Chondrocyte (in vitro differentiated cells): ENCODE results near the gene TCF25. TPM values are rescaled to one million over a fixed set of nuclear protein-coding genes. Genes with fewer than 3 reads are reported as not detected.

ENCODE experiments used
- DNase-seq: peaks from one replicate; pipeline ENCODE4 v3.0.0; 2021; ENCODE audit warnings: mixed read lengths, low spot score
- H3K27ac Mint-ChIP-seq: one replicate; pipeline ENCODE4 v1.8.0; 2021; ENCODE audit warnings: mild to moderate bottlenecking, moderate library complexity, mixed read lengths; ENCODE audit not compliant: unreplicated experiment
- H3K27me3 Mint-ChIP-seq: 2 replicates; pipeline ENCODE4 v1.8.0; 2021; ENCODE audit warnings: low read depth, mixed read lengths
- H3K36me3 Mint-ChIP-seq: 2 replicates; pipeline ENCODE4 v1.8.0; 2021; ENCODE audit warnings: low read depth, mixed read lengths
- H3K4me1 Mint-ChIP-seq: 2 replicates; pipeline ENCODE4 v1.8.0; 2021; ENCODE audit warnings: low read depth, mild to moderate bottlenecking, mixed read lengths
- H3K4me3 Mint-ChIP-seq: one replicate; pipeline ENCODE4 v1.8.0; 2021; ENCODE audit warnings: mild to moderate bottlenecking, moderate library complexity, mixed read lengths; ENCODE audit not compliant: unreplicated experiment
- H3K9me3 Mint-ChIP-seq: 2 replicates; pipeline ENCODE4 v1.8.0; 2021; ENCODE audit warnings: low read depth, mixed read lengths
- total RNA-seq: library from RNA; stranded (reverse); gene quantifications from 3 replicates; pipeline ENCODE4 v1.2.1, GENCODE V29; 2021
- TF ChIP-seq, protein P1 (sequence below): fragments of 200-600 bp; sonication (generic); IDR thresholded peaks from 2 replicates; pipeline ENCODE4 v1.5.0; 2021; ENCODE audit warnings: antibody characterized with exemption, mild to moderate bottlenecking, moderate library complexity

TCF25 gene
- total RNA-seq, 1 donor from 2014 or later: 200 TPM

DNA sequence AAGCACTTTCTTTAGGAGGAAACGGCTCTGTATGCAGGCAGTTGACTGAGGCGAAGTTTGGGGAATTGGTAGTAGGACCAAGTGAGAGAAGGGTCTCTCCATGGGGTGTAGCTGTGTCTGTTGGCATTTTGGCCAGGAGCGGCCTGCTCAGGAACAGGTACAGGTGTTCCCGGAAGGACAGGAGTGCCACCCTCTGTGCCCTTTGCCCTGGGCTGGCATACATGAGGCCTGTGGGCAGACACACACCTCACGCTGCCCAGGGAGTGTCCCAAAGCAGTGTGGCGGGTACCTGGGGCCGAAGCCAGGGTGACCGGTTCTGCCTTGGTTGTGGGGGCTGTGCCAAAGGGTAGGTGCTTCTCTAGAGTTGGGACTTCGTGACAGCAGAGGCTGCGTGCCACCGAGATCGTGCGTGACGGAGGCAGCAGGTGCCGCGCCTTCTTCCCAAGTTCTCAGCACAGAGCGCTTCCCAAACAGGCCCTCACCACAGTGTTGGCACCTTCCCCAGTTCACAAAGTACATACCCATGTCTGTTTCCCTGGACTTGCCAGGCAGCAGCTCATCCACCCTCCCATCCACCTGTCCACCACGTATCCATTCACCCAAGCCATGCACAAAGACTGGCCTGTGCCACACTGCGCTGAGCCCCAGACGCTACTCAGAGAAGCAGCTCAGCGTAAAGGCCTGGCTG is 19.9 kb upstream of the TCF25 start:
- Mint-ChIP-seq H3K27me3 (no peaks in the 10 kb centered on the region), H3K4me3 (no peak overlapping the region), H3K36me3 (no peaks in the 10 kb centered on the region), H3K9me3 (no peaks in the 10 kb centered on the region), H3K27ac (no peak overlapping the region), H3K4me1 (no peaks in the 10 kb centered on the region)
- TF ChIP-seq, protein P1, sequence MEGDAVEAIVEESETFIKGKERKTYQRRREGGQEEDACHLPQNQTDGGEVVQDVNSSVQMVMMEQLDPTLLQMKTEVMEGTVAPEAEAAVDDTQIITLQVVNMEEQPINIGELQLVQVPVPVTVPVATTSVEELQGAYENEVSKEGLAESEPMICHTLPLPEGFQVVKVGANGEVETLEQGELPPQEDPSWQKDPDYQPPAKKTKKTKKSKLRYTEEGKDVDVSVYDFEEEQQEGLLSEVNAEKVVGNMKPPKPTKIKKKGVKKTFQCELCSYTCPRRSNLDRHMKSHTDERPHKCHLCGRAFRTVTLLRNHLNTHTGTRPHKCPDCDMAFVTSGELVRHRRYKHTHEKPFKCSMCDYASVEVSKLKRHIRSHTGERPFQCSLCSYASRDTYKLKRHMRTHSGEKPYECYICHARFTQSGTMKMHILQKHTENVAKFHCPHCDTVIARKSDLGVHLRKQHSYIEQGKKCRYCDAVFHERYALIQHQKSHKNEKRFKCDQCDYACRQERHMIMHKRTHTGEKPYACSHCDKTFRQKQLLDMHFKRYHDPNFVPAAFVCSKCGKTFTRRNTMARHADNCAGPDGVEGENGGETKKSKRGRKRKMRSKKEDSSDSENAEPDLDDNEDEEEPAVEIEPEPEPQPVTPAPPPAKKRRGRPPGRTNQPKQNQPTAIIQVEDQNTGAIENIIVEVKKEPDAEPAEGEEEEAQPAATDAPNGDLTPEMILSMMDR: no peak
- no peak for DNase-seq

GRCh38 chr16:89855301-89855945 is 18.0 kb upstream of the TCF25 start:
- Mint-ChIP-seq H3K4me3 (no peak overlapping the region), H3K9me3 (no peaks in the 10 kb centered on the region), H3K27ac (no peak overlapping the region), H3K4me1 (no peaks in the 10 kb centered on the region), H3K36me3 (no peaks in the 10 kb centered on the region), H3K27me3 (no peaks in the 10 kb centered on the region)
- TF ChIP-seq, protein P1: no peak
- no peak for DNase-seq

GRCh38 chr16:89855986-89856385 is 17.4 kb upstream of the TCF25 start:
- TF ChIP-seq, protein P1: no peak
- H3K27me3 Mint-ChIP-seq: no peaks in the 10 kb centered on the region
- no peak overlapping the region for H3K4me3 Mint-ChIP-seq
- H3K9me3 Mint-ChIP-seq: no peaks in the 10 kb centered on the region
- H3K36me3 Mint-ChIP-seq: no peaks in the 10 kb centered on the region
- H3K27ac Mint-ChIP-seq: no peak overlapping the region
- DNase-seq: no peak
- no peaks in the 10 kb centered on the region for H3K4me1 Mint-ChIP-seq

- no peak overlapping the region for H3K4me3 Mint-ChIP-seq
- no peak for DNase-seq
- no peak overlapping the region for H3K27ac Mint-ChIP-seq
- H3K36me3 Mint-ChIP-seq: no peaks in the 10 kb centered on the region
- peaks cover 11% of the 10 kb centered on the region for H3K4me1 Mint-ChIP-seq
- no peaks in the 10 kb centered on the region for H3K9me3 Mint-ChIP-seq
- TF ChIP-seq, protein P1: no peak
- H3K27me3 Mint-ChIP-seq: no peaks in the 10 kb centered on the region
Measured at GRCh38 chr16:89858973-89859614, 14.3 kb upstream of the TCF25 start.

GRCh38 chr16:89859615-89860007 is 13.8 kb upstream of the TCF25 start:
- no peak overlapping the region for H3K27ac Mint-ChIP-seq
- no peaks in the 10 kb centered on the region for H3K36me3 Mint-ChIP-seq
- H3K9me3 Mint-ChIP-seq: no peaks in the 10 kb centered on the region
- no peak overlapping the region for H3K4me3 Mint-ChIP-seq
- DNase-seq: no peak
- TF ChIP-seq, protein P1: no peak
- H3K4me1 Mint-ChIP-seq: peaks cover 16% of the 10 kb centered on the region
- H3K27me3 Mint-ChIP-seq: no peaks in the 10 kb centered on the region
